ENCODE data around the gene RFTN2.

Gene RFTN2

GRCh38 chr2:197677483-197677882, 2.1 kb upstream of the RFTN2 start:
- no peak for TF ChIP-seq CTCF (IDR thresholded peaks at IDR 0.05; ENCODE audit: low read depth, low read length)
- DNase-seq (ENCODE audit: extremely low read depth, low read depth): no peak

GRCh38 chr2:197677056-197677455, 1.7 kb upstream of the RFTN2 start:
- TF ChIP-seq CTCF (IDR thresholded peaks at IDR 0.05; ENCODE audit: low read depth, low read length): no peak
- no peak for DNase-seq (ENCODE audit: extremely low read depth, low read depth)

- no peak for DNase-seq (ENCODE audit: extremely low read depth, low read depth)
- no peak for TF ChIP-seq CTCF (IDR thresholded peaks at IDR 0.05; ENCODE audit: low read depth, low read length)
Observed at GRCh38 chr2:197675711-197676188, 363 bp upstream of the RFTN2 start.

GRCh38 chr2:197674591-197674990, 796 bp downstream of the RFTN2 start:
- no peak for TF ChIP-seq CTCF (IDR thresholded peaks at IDR 0.05; ENCODE audit: low read depth, low read length)
- DNase-seq (ENCODE audit: extremely low read depth, low read depth): no peak

GRCh38 chr2:197674060-197674459, 1.3 kb downstream of the RFTN2 start:
- no peak for TF ChIP-seq CTCF (IDR thresholded peaks at IDR 0.05; ENCODE audit: low read depth, low read length)
- no peak for DNase-seq (ENCODE audit: extremely low read depth, low read depth)

GRCh38 chr2:197673606-197674005, 1.8 kb downstream of the RFTN2 start:
- no peak for TF ChIP-seq CTCF (IDR thresholded peaks at IDR 0.05; ENCODE audit: low read depth, low read length)
- no peak for DNase-seq (ENCODE audit: extremely low read depth, low read depth)

GRCh38 chr2:197673106-197673505, 2.3 kb downstream of the RFTN2 start:
- no peak for DNase-seq (ENCODE audit: extremely low read depth, low read depth)
- no peak for TF ChIP-seq CTCF (IDR thresholded peaks at IDR 0.05; ENCODE audit: low read depth, low read length)

Data from AG09319 (cell line).